Effector memory CD8-positive, alpha-beta T cell (primary cell): Measurements from ENCODE around the gene FBN3.
"Not testable (repeated sequence)": the region's sequence is repeated elsewhere in the genome, so short reads cannot be mapped to it uniquely, and the experiment has no call there.

Source experiments
- ATAC-seq: fragments of 150-1000 bp; cut with Tn5 transposase; replicated peaks from 2 replicates; pipeline ENCODE4 v1.10.0; 2021; ENCODE audit warnings: mild to moderate bottlenecking, moderate library complexity
- DNase-seq, 3 experiments: peaks; one replicate each; pipeline ENCODE4 v3.0.0; 2021
- H3K27ac Mint-ChIP-seq, 2 donors: one replicate each; pipeline ENCODE4 v1.8.0; 2022; ENCODE audit warnings: mild to moderate bottlenecking in 2 of 2, mixed read lengths in 2 of 2, moderate library complexity in 2 of 2
- H3K27me3 Mint-ChIP-seq, 2 donors: one replicate each; pipeline ENCODE4 v1.8.0; 2022; ENCODE audit warnings: mixed read lengths in 2 of 2
- H3K36me3 Mint-ChIP-seq: one replicate; pipeline ENCODE4 v1.8.0; 2022; ENCODE audit warnings: mild to moderate bottlenecking, moderate library complexity, mixed read lengths; ENCODE audit not compliant: insufficient read depth
- H3K4me1 Mint-ChIP-seq, 2 donors: one replicate each; pipeline ENCODE4 v1.8.0; 2022; ENCODE audit warnings: low read depth in 2 of 2, mixed read lengths in 2 of 2
- H3K4me3 Mint-ChIP-seq, 2 donors: one replicate each; pipeline ENCODE4 v1.8.0; 2022; ENCODE audit warnings: mild to moderate bottlenecking in 2 of 2, mixed read lengths in 2 of 2, moderate library complexity in 2 of 2
- H3K9me3 Mint-ChIP-seq, 2 donors: one replicate each; pipeline ENCODE4 v1.8.0; 2022; ENCODE audit warnings: mixed read lengths in 2 of 2

FBN3 gene

GRCh38 chr19:8105471-8105870, 43.9 kb downstream of the FBN3 start:
- Mint-ChIP-seq H3K9me3 (no peaks in the 10 kb centered on the region), H3K27ac (no peak overlapping the region), H3K4me1 (no peaks in the 10 kb centered on the region), H3K36me3 (no peaks in the 10 kb centered on the region), H3K27me3 (peaks cover 8 to 21% of the 10 kb centered on the region in 2 donors), H3K4me3 (no peak overlapping the region)
- no peak for DNase-seq
- ATAC-seq: no peak

GRCh38 chr19:8101910-8102309, 47.5 kb downstream of the FBN3 start:
- not testable (repeated sequence) for H3K4me3 Mint-ChIP-seq, H3K9me3 Mint-ChIP-seq, H3K4me1 Mint-ChIP-seq, H3K36me3 Mint-ChIP-seq, ATAC-seq, H3K27ac Mint-ChIP-seq, DNase-seq
- H3K27me3 Mint-ChIP-seq: peaks cover 23 to 52% of the 10 kb centered on the region in 2 donors

- peaks cover 0 to 2% of the 10 kb centered on the region in 2 donors for H3K9me3 Mint-ChIP-seq
- H3K27ac Mint-ChIP-seq: no peak overlapping the region
- no peak for DNase-seq
These were observed 48.1 kb downstream of the FBN3 start for GRCh38 chr19:8101311-8101710.

GRCh38 chr19:8097681-8098567, 51.5 kb downstream of the FBN3 start:
- Mint-ChIP-seq H3K4me1 (no peaks in the 10 kb centered on the region), H3K27ac (no peak overlapping the region), H3K27me3 (peaks cover 23 to 57% of the 10 kb centered on the region in 2 donors), H3K9me3 (peaks cover 8% of the 10 kb centered on the region in 2 donors), H3K4me3 (no peak overlapping the region), H3K36me3 (no peaks in the 10 kb centered on the region)
- ATAC-seq (no peak), DNase-seq (no peak)

More at GRCh38 chr19:8101311-8101710, 48.1 kb downstream of the FBN3 start:
- Mint-ChIP-seq H3K4me3 (no peak overlapping the region), H3K27me3 (peaks cover 23 to 57% of the 10 kb centered on the region in 2 donors), H3K4me1 (no peaks in the 10 kb centered on the region), H3K36me3 (no peaks in the 10 kb centered on the region)
- no peak for ATAC-seq

GRCh38 chr19:8097198-8097597, 52.2 kb downstream of the FBN3 start:
- no peaks in the 10 kb centered on the region for H3K4me1 Mint-ChIP-seq
- peaks cover 23 to 51% of the 10 kb centered on the region in 2 donors for H3K27me3 Mint-ChIP-seq
- no peak for ATAC-seq
- no peak for DNase-seq
- H3K9me3 Mint-ChIP-seq: peaks cover 8% of the 10 kb centered on the region in 2 donors
- H3K36me3 Mint-ChIP-seq: no peaks in the 10 kb centered on the region
- no peak overlapping the region for H3K4me3 Mint-ChIP-seq
- no peak overlapping the region for H3K27ac Mint-ChIP-seq

GRCh38 chr19:8096071-8096470, 53.3 kb downstream of the FBN3 start:
- Mint-ChIP-seq H3K9me3 (peaks cover 8% of the 10 kb centered on the region in 2 donors), H3K4me1 (no peaks in the 10 kb centered on the region), H3K27me3 (peaks cover 14 to 40% of the 10 kb centered on the region in 2 donors), H3K36me3 (no peaks in the 10 kb centered on the region), H3K27ac (no peak overlapping the region), H3K4me3 (no peak overlapping the region)
- DNase-seq: no peak
- no peak for ATAC-seq

- Mint-ChIP-seq H3K36me3 (no peaks in the 10 kb centered on the region), H3K27ac (no peak overlapping the region), H3K4me1 (no peaks in the 10 kb centered on the region), H3K9me3 (peaks cover 8% of the 10 kb centered on the region in 2 donors), H3K27me3 (peaks cover 14 to 37% of the 10 kb centered on the region in 2 donors), H3K4me3 (no peak overlapping the region)
- ATAC-seq: no peak
- DNase-seq: no peak
These were observed 54.0 kb downstream of the FBN3 start for GRCh38 chr19:8095354-8095886.

GRCh38 chr19:8094336-8094735, 55.1 kb downstream of the FBN3 start:
- Mint-ChIP-seq H3K27me3 (peaks cover 14 to 30% of the 10 kb centered on the region in 2 donors), H3K4me3 (no peak overlapping the region), H3K27ac (no peak overlapping the region), H3K36me3 (no peaks in the 10 kb centered on the region), H3K9me3 (peaks cover 8 to 10% of the 10 kb centered on the region in 2 donors), H3K4me1 (no peaks in the 10 kb centered on the region)
- DNase-seq: no peak
- no peak for ATAC-seq

- H3K4me1 Mint-ChIP-seq: no peaks in the 10 kb centered on the region
- peaks cover 8 to 10% of the 10 kb centered on the region in 2 donors for H3K9me3 Mint-ChIP-seq
- ATAC-seq: no peak
- DNase-seq: no peak
- no peak overlapping the region for H3K4me3 Mint-ChIP-seq
- no peaks in the 10 kb centered on the region for H3K36me3 Mint-ChIP-seq
- peaks cover 9 to 24% of the 10 kb centered on the region in 2 donors for H3K27me3 Mint-ChIP-seq
- no peak overlapping the region for H3K27ac Mint-ChIP-seq
These were observed 55.7 kb downstream of the FBN3 start for GRCh38 chr19:8093740-8094139.

- no peak for DNase-seq
- no peaks in the 10 kb centered on the region for H3K27me3 Mint-ChIP-seq
- H3K9me3 Mint-ChIP-seq: peaks cover 8% of the 10 kb centered on the region in 2 donors
- no peaks in the 10 kb centered on the region for H3K4me1 Mint-ChIP-seq
- H3K4me3 Mint-ChIP-seq: no peak overlapping the region
- no peak overlapping the region for H3K27ac Mint-ChIP-seq
- ATAC-seq: no peak
- no peaks in the 10 kb centered on the region for H3K36me3 Mint-ChIP-seq
These were observed 58.4 kb downstream of the FBN3 start for GRCh38 chr19:8090950-8091349.

GRCh38 chr19:8089664-8090601, 59.5 kb downstream of the FBN3 start:
- H3K27me3 Mint-ChIP-seq: peaks cover 7% of the 10 kb centered on the region in 2 donors
- no peak for DNase-seq
- H3K36me3 Mint-ChIP-seq: no peaks in the 10 kb centered on the region
- no peaks in the 10 kb centered on the region for H3K4me1 Mint-ChIP-seq
- H3K27ac Mint-ChIP-seq: no peak overlapping the region
- no peak overlapping the region for H3K4me3 Mint-ChIP-seq
- no peak for ATAC-seq
- H3K9me3 Mint-ChIP-seq: peaks cover 8% of the 10 kb centered on the region in 2 donors

- no peak overlapping the region for H3K4me3 Mint-ChIP-seq
- H3K27me3 Mint-ChIP-seq: peaks cover 10 to 13% of the 10 kb centered on the region in 2 donors
- H3K9me3 Mint-ChIP-seq: peaks cover 1 to 5% of the 10 kb centered on the region in 2 donors
- H3K4me1 Mint-ChIP-seq: no peaks in the 10 kb centered on the region
- ATAC-seq (no peak), DNase-seq (no peak)
- no peaks in the 10 kb centered on the region for H3K36me3 Mint-ChIP-seq
- H3K27ac Mint-ChIP-seq: no peak overlapping the region
These were observed 60.4 kb downstream of the FBN3 start for GRCh38 chr19:8088752-8089663.
